Daoy (cell line): ENCODE measurements around the gene SEC23IP. TPM values are rescaled to one million over a fixed set of nuclear protein-coding genes. Genes with fewer than 3 reads are reported as not detected.
"Not testable (repeated sequence)": the region's sequence is repeated elsewhere in the genome, so short reads cannot be mapped to it uniquely, and the experiment has no call there.

Experiments used
- DNase-seq: peaks from one replicate; pipeline ENCODE4 v3.0.0-alpha.2; 2015; ENCODE audit warnings: low read depth
- total RNA-seq: library from RNA; depleted of rRNA; stranded (reverse); fragments of >200 nt; shearing (Covaris generic); gene quantifications from 2 replicates; pipeline ENCODE4 v1.2.3, GENCODE V29; 2014

Gene SEC23IP
- total RNA-seq, 1 experiment from 2014 or later = 20.8 TPM

DNA sequence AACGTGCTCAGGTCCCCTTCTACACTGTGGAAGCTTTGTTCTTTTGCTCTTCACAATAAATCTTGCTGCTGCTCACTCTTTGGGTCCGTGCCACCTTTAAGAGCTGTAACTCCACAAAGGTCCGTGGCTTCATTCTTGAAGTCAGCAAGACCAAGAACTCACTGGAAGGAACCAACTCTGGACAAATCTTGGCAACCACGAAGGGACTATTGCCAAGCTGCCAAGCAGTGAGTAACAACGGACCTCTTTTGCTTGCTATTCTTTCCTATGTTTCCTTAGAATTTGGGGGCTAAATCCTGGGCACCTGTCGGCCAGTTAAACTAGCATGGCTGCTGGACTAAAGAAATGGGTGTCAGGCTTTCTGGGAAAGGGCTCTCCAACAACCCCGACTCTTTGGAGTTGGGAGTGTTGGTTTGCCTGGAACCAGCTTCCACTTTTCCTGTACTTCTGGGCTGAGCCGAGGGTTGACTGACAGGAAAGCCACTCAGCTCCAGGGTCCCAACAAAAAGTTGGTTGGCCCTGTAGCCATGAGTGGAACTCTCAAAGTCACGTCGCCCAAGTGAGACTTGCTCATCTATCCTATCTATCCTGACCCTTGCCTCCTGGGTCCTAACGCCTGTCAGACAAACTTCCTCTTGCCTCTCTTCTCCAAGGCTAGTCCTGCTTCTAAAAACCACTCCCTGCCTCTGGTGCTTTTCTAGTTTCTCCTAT lies 8.5 kb upstream of the SEC23IP start:
- not testable (repeated sequence) for DNase-seq

DNA sequence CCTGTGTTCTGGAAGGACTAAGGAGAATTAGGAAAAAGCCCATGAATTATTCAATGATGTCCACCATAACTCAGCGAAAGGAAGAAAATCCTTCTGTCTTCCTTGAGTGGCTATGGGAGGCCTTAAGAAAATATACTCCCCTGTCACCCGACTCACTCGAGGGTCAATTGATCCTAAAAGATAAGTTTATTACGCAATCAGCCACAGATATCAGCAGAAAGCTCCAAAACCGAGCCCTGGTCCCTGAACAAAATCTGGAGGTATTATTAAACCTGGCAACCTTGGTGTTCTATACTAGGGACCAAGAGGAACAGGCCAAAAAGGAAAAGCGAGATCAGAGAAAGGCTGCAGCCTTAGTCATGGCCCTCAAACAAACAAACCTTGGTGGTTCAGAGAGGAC lies 6.5 kb upstream of the SEC23IP start:
- not testable (repeated sequence) for DNase-seq

DNA sequence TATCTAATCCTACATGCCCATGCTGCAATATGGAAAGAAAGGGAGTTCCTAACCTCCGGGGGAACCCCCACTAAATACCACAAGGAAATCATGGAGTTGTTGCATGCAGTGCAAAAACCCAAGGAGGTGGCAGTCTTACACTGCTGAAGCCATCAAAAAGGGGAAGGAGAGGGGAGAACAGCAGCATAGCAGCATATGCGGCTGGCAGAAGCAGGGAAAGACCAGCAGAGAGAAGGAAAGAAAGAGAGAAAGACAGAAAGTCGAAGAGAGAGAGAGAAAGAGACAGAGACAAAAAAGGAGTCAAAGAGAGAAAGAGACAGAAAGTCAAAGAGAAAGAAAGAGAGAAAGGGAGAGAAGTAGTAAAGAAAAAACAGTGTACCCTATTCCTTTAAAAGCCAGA lies 3.8 kb upstream of the SEC23IP start:
- DNase-seq = not testable (repeated sequence)

DNA sequence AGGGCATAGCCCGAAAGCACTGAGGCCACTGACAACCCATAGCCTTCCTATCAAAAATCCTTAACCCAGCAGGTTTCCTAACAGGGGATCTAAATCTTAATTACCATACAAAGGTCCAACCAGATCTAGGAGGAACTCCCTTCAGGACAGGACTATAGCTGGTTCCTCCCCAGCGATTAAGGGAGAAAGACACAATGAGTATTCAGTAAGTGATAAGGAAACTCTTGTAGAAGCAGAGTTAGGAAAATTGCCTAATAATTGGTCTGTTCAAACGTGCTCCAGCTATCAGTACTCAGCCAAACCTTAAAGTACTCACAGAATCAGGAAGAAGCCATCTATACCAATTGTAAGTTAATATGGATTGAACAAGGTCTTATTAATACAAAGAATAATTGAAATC lies 3.3 kb upstream of the SEC23IP start:
- not testable (repeated sequence) for DNase-seq

DNA sequence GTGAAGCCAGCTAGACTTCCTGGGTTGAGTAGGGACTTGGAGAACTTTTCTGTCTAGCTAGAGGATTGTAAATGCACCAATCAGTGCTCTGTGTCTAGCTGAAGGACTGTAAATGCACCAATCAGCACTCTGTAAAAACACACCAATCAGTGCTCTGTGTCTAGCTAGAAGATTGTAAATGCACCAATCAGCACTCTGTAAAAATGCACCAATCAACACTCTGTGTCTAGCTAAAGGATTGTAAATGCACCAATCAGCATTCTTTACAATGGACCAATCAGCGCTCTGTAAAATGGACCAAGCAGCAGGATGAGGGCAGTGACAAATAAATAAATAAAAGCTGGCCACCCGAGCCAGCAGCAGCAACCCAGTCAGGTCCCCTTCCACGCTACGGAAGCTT lies 2.2 kb upstream of the SEC23IP start:
- DNase-seq = not testable (repeated sequence)

DNA sequence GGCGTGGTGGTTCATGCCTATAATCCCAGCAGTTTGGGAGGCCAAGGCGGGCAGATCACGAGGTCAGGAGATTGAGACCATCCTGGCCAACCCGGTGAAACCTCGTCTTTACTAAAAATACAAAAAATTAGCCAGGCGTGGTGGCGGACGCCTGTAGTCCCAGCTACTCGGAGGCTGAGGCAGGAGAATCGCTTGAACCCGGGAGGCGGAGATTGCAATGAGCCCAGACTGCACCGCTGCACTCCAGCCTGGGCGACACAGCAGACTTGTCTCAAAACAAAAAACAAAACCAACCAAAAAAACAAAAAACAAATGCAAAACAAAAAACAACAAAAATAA lies 712 bp upstream of the SEC23IP start:
- DNase-seq = not testable (repeated sequence)

DNA sequence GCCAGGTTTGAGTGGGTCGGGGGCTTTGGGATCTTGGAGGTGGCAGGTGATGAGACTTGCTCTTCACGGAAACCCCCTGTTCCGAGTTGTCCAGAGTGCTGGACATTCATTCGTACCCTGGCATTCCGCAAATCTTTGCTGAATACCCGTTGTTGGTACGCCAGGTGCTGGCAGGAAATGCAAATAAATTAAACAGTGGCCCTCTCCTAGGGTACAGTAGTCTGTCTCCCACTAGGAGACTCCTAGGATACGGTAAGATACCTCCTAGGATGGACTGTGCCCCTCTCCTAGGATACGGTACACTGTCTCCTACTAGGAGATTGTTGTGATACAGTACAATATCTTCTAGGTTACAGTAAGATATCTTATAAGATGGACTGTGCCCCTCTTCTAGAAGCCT lies 544 bp downstream of the SEC23IP start:
- DNase-seq = no peak

DNA sequence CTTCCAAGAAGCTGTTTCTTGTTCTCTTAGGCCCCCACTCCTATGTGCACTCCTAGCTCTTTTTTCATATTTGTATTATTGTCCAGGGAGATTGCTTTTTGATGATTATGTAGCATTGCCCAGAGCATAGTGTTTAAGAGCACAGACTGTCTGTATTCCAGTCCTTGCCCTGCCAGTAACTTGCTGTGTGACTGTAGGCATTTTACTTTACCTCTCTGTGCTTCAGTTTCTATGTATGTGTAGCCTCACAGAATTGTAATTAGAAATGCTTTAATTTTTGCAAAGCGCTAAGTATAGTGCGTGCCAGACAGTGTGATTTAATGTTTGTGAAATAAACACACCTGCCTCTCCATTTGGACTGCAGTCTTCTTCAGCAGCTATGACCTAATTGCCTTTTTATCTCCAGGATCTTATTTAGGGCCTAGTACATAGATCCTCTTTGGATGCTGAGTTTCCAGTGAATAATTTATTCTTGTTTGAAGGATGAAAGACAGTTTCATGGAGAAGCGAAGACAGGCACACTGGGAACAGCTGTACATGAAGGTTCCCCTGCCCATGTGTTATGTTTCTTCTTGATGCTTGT lies 1.4 kb downstream of the SEC23IP start:
- DNase-seq = no peak

DNA sequence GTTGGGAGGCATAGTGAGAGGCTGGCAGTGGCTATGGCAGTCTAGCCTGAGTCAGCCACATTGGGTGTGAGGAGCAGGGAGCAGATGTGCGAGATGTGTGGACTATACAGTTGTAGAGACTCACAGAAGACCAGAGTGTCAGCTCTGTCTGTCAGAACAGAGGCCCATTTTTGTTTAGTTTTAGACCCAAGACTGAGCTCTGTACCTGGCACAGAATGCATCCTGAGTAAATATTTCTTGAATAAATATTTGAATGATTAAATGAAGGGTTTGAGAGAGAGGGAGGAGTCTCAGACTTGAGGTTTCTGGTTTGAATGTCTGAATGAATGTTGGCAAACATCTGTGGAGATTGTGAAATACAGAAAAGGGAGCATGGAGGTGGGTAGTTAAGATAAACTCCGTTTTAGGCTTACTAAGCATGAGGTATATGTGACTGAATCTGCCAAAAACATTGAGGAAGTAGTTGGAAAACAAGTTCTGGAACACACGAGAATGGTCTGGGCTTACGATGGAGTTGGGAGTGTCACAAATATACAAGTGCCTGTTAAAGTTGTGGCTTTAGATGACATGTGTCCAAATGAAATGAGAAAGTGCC lies 3.6 kb downstream of the SEC23IP start:
- peak; percentile 8 for DNase-seq

DNA sequence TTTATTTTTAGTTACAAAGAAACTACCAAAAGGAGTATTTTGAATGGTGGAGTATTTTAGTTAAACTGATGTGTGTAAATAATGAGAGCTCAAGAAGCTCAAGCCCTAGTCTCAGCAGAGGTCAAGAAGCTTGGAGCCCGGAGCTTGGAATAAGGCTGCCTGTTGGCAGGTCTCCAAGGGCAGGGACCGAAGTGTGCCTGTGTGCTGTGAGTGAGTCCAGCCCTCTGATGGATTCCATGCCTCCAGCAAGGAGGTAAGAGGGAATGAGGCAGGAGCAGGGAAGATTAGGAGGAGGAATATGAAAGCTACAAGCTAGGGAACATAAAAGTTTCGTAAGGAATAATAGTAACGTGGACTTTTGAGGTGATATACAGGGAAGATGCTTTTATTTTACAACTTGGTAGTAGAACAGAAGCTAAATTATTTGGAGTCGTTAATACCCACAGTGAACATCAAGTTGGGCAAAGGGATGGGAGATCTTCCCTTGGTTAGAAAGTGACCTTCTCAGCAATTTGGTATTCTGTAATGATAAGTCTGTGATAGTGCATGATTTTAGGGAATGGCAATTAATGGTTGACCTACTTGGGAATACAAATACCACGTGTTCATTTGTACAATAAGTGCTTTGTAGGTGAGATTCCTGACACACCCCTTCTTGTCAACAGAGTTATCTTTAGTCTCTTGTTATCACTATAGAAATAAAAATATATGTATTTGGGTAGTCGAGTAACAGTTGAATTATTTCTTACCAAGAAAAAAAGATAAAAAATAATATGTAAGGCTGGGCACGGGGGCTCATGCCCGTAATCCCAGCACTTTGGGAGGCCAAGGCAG lies 4.6 kb downstream of the SEC23IP start:
- DNase-seq = peak; percentile 4

DNA sequence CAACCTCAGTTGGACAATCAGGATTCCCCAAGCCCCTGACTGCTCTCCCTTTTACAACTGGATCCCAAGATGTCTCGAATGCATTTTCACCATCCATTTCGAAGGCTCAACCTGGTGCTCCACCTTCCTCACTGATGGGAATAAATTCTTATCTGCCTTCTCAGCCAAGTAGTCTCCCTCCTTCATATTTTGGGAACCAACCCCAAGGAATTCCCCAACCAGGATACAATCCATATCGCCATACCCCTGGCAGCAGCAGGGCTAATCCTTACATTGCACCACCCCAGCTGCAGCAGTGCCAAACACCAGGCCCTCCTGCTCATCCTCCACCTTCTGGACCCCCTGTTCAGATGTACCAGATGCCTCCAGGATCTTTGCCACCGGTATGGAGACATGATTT lies 6.0 kb downstream of the SEC23IP start:
- DNase-seq = no peak

DNA sequence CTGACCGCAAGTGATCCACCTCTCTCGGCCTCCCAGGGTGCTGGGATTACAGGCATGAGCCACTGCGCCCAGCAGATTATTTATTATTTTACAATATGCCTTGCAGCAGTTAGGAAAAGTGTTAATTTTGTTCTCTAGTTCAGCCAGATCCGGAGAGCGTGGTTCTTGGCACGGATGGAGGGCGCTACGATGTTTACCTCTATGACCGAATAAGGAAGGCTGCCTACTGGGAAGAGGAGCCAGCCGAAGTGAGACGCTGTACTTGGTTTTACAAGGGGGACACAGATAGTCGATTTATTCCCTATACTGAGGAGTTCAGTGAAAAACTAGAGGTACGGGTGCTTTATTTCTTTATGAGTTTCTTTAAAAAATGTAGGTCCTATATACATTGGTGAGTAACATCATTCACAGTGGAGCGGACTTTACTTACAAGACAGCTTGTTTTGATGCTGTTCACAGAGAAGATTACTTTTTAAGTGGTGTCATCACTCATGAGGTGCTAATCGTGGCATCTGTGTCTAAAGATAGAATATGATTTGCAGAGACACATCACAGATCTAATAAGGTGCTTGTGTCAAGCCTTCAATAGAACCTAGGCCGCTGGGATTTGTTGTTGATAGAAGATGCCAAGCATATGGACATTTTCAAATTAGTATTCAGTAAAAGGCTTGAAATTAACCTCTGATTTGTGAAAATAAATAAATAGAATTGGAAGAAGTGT lies 11.6 kb downstream of the SEC23IP start:
- no peak for DNase-seq

DNA sequence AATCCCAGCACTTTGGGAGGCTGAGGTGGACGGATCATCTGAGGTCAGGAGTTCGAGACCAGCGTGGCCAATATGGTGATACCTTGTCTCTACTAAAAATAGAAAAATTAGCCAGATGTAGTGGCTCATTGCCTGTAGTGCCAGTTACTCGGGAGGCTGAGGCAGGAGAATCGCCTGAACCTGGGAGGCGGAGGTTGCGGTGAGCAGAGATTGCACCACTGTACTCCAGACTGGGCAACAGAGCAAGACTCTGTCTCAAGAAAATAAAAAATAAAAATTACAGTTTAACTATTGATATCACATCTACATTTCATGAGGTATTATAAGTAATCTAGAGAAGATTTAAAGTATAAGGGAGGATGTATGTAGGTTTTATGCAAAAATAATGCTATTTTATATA lies 15.2 kb downstream of the SEC23IP start:
- not testable (repeated sequence) for DNase-seq

DNA sequence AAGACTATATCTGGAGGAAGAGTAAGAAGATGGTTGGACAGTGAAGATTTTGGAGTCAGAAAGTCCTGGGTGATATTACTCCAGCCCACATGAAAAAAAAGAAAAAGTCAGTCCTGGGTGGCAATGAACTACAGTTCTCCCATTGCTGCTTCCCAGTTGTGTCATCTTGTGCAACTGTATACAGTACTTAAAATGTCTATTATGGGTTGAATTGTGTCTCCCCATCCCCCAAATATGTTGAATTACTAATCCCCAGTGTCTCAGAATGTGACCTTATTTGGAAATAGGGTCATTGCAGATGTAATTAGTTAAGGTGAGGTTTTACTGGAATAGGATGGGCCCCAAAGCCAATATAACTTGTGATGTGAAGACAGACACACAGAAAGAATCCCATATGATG lies 15.6 kb downstream of the SEC23IP start:
- DNase-seq = no peak

DNA sequence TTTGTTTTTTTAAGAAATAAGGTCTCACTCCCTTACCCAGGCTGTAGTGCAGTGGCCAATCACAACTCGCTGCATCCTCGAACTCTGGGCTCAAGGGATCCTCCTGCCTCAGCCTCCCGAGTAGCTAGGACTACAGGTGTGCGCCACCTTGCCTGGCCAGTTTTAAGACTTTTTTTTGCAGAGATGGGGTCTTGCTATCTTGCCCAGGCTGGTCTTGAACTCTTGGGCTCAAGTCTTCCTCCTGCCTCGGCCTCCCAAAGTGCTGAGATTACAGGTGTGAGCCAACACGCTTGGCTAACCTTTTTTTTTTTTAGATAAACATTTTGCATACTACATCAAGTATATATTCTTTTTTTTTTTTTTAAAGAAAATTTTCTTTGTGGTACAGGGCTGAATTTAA lies 18.2 kb downstream of the SEC23IP start:
- no peak for DNase-seq

DNA sequence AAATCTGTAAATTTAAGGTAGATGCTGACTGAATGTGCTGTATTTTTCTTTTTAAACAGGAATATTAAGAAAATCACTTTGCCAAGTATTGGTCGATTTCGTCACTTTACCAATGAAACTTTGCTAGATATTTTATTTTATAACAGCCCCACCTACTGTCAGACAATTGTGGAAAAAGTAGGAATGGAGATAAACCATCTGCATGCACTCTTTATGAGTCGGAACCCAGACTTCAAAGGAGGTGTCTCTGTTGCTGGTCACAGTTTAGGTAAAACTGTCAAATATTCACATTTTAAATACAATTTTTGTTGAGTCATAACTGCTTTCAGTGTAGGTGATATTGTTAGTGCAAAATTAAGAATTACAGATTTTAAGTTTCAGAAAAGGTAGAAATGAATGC lies 25.2 kb downstream of the SEC23IP start:
- DNase-seq = no peak

DNA sequence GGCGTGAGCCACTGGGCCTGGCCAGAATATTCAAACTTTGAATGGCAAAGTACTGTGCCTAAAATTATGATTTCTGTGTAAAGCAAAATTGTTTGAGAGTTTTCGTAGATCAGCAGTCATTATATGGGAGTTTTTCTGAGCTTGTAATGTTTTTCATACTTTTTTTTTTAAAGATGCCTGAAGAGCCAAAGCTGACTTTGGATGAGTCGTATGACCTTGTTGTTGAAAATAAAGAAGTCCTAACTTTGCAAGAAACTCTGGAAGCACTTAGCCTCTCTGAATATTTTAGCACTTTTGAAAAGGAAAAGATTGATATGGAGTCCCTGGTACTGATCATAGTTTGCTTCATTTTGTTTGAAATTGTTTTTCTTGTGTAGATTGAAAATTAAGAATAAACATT lies 26.7 kb downstream of the SEC23IP start:
- no peak for DNase-seq

DNA sequence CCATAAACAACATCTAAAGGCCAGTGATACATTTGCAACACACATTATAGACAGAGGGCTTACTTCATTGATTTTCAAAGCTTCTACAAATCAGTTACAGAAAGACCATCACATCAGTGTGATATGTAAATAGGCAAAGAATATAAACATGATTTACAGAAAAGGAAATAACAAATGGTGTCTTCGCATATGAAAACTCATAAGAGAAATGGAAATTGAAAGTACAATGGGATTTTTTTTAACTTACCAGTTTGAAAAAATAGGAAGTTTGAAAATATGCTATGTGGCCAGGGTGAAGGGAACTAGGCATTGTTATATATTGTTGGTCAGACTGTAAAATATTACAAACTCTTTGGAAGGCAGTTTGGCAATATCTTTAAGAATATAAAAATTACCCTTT lies 27.3 kb downstream of the SEC23IP start:
- no peak for DNase-seq

DNA sequence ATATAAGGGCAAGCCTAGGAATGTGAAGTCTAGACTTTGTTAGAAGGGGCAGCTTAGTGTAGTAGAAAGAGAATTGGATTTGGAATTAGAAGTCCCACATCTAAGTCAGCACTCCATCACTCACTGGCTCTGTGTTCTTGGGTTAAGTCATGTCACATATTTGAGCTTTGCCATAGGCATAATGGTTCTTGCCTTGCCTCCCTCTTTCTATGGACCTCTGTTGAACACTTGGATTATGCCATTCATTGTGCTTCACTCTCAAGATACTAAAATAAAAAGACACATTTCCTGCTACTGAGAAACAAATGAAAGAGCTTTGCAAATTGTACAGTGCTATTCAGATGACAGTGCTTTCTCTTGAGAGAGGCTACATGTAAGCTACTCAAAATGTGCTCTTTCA lies 35.9 kb downstream of the SEC23IP start:
- DNase-seq = no peak

DNA sequence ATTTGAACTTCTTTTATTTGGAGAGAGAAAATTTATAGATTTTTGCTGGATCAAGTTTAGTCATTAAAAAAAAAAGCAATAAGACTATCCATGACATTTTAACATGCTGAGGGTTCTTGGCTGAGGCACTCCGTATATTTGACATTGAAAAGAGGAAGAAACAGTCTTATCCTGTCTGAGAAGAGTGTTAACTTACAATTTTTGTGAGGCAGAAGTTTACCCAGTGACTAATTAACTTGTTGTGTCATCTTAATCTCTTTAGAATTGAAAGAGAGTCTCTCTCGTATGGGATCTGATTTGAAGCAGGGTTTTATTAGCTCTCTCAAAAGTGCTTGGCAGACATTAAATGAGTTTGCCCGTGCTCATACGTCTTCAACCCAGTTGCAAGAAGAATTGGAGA lies 39.3 kb downstream of the SEC23IP start:
- DNase-seq = no peak

DNA sequence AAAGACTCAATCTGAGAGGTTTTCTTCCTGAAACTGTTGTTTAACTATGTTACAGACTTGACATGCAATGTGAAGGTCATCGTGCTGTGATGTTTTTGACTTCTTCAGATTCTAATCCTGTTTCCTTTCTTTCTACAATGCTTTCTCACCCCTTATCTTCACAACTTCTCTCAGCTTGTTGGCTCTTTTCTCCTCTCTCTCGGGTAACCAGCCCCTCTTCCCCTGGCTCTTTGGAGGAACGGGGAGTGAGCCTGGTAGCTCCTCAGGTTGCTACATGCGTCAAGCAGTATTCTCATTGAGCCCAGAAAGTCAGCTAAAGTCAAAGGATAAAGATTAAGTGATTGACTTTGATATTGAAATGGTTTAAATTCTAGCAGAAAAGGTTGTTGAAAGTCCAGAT lies 40.1 kb downstream of the SEC23IP start:
- DNase-seq = no peak

DNA sequence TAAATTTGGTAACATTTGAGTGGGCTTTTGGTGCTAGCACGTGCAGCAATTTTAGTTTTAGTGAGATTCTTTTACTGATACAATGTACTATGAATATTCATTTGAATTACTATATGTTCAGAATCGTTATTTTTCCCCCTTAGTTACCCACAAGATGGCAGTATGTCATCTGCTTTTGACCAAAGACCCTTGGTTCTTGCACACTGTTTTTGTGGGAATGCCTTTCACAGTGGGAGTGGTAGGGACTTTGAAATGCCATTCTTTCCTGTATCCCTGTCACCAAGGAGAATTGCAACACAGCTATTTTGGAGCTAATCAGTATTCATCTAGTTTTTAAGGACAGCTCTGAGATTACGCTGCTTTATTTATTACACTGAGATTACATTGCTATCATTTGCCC lies 40.6 kb downstream of the SEC23IP start:
- DNase-seq = no peak
